Measurements from ENCODE around the gene MRPS2. TPM values are rescaled to one million over a fixed set of nuclear protein-coding genes. Genes with fewer than 3 reads are reported as not detected.

The MRPS2 gene
- total RNA-seq, 4 donors from 2014 or later: 26.0 to 101 (median 53.6) TPM

GRCh38 chr9:135521608-135522095 is 21.2 kb downstream of the MRPS2 start:
- H3K36me3 ChIP-seq: no peaks in the 10 kb centered on the region
- peaks cover 16% of the 10 kb centered on the region for H3K27me3 ChIP-seq
- no peak for DNase-seq
- no peak overlapping the region for H3K4me3 ChIP-seq
- H3K27ac ChIP-seq: no peak overlapping the region
- in situ Hi-C loops (cut with MboI; ENCODE audit: low pct_ligation_motif_present in 1 of 4, low pct_unique_long_range_greater_than_20kb in 1 of 4, low sequenced_read_pairs in 3 of 4) (no loop called here), intact Hi-C loops (cut with DNase I; ENCODE audit: low total_unique reads) (no loop called here)
- no peaks in the 10 kb centered on the region for H3K9me3 ChIP-seq
- WGBS, 2 donors (ENCODE audit: low coverage in 1 of 2): 60 to 83% methylated on average over 1 to 11 of the region's 11 CpGs
- TF ChIP-seq POLR2AphosphoS5 (IDR thresholded peaks at IDR 0.05) (no peak), EP300 (IDR thresholded peaks at IDR 0.05; ENCODE audit: low read depth) (no peak), POLR2A (IDR thresholded peaks at IDR 0.05) (no peak)
- TF ChIP-seq, protein P1, sequence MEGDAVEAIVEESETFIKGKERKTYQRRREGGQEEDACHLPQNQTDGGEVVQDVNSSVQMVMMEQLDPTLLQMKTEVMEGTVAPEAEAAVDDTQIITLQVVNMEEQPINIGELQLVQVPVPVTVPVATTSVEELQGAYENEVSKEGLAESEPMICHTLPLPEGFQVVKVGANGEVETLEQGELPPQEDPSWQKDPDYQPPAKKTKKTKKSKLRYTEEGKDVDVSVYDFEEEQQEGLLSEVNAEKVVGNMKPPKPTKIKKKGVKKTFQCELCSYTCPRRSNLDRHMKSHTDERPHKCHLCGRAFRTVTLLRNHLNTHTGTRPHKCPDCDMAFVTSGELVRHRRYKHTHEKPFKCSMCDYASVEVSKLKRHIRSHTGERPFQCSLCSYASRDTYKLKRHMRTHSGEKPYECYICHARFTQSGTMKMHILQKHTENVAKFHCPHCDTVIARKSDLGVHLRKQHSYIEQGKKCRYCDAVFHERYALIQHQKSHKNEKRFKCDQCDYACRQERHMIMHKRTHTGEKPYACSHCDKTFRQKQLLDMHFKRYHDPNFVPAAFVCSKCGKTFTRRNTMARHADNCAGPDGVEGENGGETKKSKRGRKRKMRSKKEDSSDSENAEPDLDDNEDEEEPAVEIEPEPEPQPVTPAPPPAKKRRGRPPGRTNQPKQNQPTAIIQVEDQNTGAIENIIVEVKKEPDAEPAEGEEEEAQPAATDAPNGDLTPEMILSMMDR (IDR thresholded peaks at IDR 0.05): no peak
- no peaks in the 10 kb centered on the region for H3K4me1 ChIP-seq

DNA sequence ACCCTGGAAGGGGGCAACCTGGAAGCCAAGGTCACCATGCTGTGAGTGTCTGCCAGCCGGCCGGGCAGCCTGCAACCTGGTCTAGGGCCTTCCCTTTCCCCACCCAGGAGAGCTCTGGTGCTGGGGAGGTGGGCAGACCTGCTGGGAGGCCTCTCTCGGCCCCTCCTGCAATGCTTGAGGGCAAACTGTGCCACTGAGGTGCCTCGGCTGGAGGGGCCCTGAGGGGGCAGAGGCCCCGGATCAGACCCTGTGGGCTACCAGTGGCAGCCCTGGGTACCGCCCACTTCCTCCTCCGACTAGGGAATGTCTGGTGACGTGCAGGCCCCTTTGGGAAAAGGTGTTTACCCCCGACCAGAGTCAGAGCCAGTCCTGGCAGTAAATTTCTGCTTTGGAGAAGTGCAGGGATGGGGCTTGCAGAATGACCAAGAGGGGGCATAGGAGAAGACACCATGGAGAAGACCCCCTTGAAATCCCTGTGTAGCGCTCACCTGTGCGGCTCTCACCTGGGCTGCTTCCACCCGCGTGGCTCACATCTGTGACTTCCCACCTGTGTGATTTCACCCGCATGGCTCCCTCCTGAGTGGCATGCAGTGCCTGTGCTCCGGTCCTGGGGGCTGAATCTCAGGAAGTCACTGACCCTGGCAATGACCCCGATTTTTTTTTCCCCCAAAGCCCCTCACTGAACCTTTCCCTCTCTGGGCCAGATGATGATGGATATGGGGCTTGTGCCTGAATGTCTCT is 21.8 kb downstream of the MRPS2 start:
- no peaks in the 10 kb centered on the region for H3K36me3 ChIP-seq
- H3K4me3 ChIP-seq: no peak overlapping the region
- no peaks in the 10 kb centered on the region for H3K9me3 ChIP-seq
- H3K27ac ChIP-seq: no peak overlapping the region
- in situ Hi-C loops (cut with MboI; ENCODE audit: low pct_ligation_motif_present in 1 of 4, low pct_unique_long_range_greater_than_20kb in 1 of 4, low sequenced_read_pairs in 3 of 4) (no loop called here), intact Hi-C loops (cut with DNase I; ENCODE audit: low total_unique reads) (no loop called here)
- no peak for TF ChIP-seq EP300 (IDR thresholded peaks at IDR 0.05; ENCODE audit: low read depth)
- no peak for TF ChIP-seq POLR2AphosphoS5 (IDR thresholded peaks at IDR 0.05)
- TF ChIP-seq, protein P1 (IDR thresholded peaks at IDR 0.05): no peak
- TF ChIP-seq POLR2A (IDR thresholded peaks at IDR 0.05): no peak
- DNase-seq: no peak
- H3K4me1 ChIP-seq: no peaks in the 10 kb centered on the region
- H3K27me3 ChIP-seq: peaks cover 14% of the 10 kb centered on the region
- 78% methylated on average over 7 of the region's 16 CpGs; no CpG with 5 or more reads in 1 of the 2 donors for WGBS, 2 donors (ENCODE audit: low coverage in 1 of 2)

DNA sequence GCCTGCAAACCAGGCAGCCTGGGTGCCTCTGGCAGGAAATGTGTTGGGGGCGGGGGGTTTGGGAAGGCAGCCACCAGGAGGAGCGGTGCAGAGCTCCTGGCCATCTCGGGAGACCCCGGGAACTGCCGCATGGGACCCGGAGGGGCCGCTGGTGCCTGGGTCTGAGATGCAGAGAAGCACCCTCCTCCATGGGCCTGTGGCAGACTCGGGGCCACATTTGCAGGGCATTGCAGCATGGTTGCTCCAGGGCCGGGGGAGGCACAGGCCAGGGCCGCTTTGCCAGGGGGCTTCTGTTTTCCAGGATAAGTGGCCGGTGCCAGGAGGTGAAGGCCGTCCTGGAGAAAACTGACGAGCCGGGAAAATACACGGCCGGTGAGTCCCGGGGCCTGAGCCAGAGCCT is 22.4 kb downstream of the MRPS2 start:
- H3K27ac ChIP-seq: no peak overlapping the region
- DNase-seq: no peak
- no peaks in the 10 kb centered on the region for H3K4me1 ChIP-seq
- no peaks in the 10 kb centered on the region for H3K36me3 ChIP-seq
- in situ Hi-C loops (cut with MboI; ENCODE audit: low pct_ligation_motif_present in 1 of 4, low pct_unique_long_range_greater_than_20kb in 1 of 4, low sequenced_read_pairs in 3 of 4): no loop called here
- H3K27me3 ChIP-seq: peaks cover 10% of the 10 kb centered on the region
- intact Hi-C loops (cut with DNase I; ENCODE audit: low total_unique reads): no loop called here
- no peaks in the 10 kb centered on the region for H3K9me3 ChIP-seq
- H3K4me3 ChIP-seq: no peak overlapping the region
- WGBS, 2 donors (ENCODE audit: low coverage in 1 of 2): 72% methylated on average over 17 of the region's 17 CpGs; no CpG with 5 or more reads in 1 of the 2 donors
- TF ChIP-seq POLR2AphosphoS5 (IDR thresholded peaks at IDR 0.05): no peak
- TF ChIP-seq, protein P1 (IDR thresholded peaks at IDR 0.05): no peak
- TF ChIP-seq POLR2A (IDR thresholded peaks at IDR 0.05): no peak
- TF ChIP-seq EP300 (IDR thresholded peaks at IDR 0.05; ENCODE audit: low read depth): no peak

DNA sequence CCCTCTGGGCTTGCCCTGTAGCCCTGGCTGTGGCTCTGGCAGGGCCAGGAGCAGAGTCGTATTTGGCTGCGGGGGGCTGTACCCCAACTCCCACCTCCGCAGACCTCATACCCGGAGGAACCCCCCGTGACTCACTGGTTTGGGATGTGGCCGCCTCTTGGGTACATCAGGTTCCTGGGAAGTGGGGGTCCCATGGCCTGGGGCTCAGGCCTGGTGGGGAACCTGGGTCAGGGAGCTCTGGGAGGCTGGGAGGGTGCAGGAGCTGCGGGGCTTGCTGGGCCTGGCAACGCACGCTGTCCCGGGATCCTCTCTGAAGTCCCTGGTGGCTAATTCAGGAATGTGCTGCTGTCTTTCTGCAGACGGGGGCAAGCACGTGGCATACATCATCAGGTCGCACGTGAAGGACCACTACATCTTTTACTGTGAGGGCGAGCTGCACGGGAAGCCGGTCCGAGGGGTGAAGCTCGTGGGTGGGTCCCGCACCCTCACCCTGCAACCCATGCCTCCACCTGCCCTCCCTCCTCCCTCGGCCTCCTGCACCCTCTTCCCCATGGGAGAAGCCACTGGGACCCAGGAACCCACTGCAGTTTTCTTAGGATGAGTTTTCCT is 23.1 kb downstream of the MRPS2 start:
- peaks cover 5% of the 10 kb centered on the region for H3K27me3 ChIP-seq
- H3K4me1 ChIP-seq: no peaks in the 10 kb centered on the region
- in situ Hi-C loops (cut with MboI; ENCODE audit: low pct_ligation_motif_present in 1 of 4, low pct_unique_long_range_greater_than_20kb in 1 of 4, low sequenced_read_pairs in 3 of 4): no loop called here
- WGBS, 2 donors (ENCODE audit: low coverage in 1 of 2): 64 to 67% methylated on average over 1 to 19 of the region's 21 CpGs
- H3K36me3 ChIP-seq: no peaks in the 10 kb centered on the region
- TF ChIP-seq POLR2A (IDR thresholded peaks at IDR 0.05) (no peak), EP300 (IDR thresholded peaks at IDR 0.05; ENCODE audit: low read depth) (no peak), POLR2AphosphoS5 (IDR thresholded peaks at IDR 0.05) (no peak)
- TF ChIP-seq, protein P1 (IDR thresholded peaks at IDR 0.05): no peak
- intact Hi-C loops (cut with DNase I; ENCODE audit: low total_unique reads): no loop called here
- no peak for DNase-seq
- H3K4me3 ChIP-seq: no peak overlapping the region
- no peak overlapping the region for H3K27ac ChIP-seq
- H3K9me3 ChIP-seq: no peaks in the 10 kb centered on the region
